T-cell (primary cell): Measurements from ENCODE around the gene KIF1C. TPM values are rescaled to one million over a fixed set of nuclear protein-coding genes. Genes with fewer than 3 reads are reported as not detected.

Experiments used
- ATAC-seq, 4 experiments: fragments of 200-7000 bp in 3 of 4; fragments of 150-1000 bp in 1 of 4; cut with Tn5 transposase; replicated peaks in 1 of 4; 1 replicate in 3 of 4; 2 replicates in 1 of 4; pipeline ENCODE4 v1.10.0; 2021; ENCODE audit warnings: moderate library complexity in 3 of 4, mild to moderate bottlenecking in 2 of 4, moderate number of reproducible peaks in 1 of 4
- CTCF ChIA-PET, 2 donors: fragments of 300-600 bp; sonication (Branson Sonifier 250); formaldehyde crosslinking; loops; one replicate each; lab custom pipeline; 2022; ENCODE audit warnings: antibody characterized with exemption in 2 of 2; lab: Charles Lee
- POLR2A ChIA-PET, 2 donors: fragments of 300-600 bp; sonication (Branson Sonifier 250); formaldehyde crosslinking; loops; one replicate each; lab custom pipeline; 2022; ENCODE audit warnings: antibody characterized with exemption in 2 of 2; lab: Charles Lee
- DNase-seq, 35 experiments: peaks; one replicate each; pipeline versions ENCODE4 v3.0.0 to v3.0.0-alpha.2; 2013 to 2023
- H3K27ac ChIP-seq: one replicate; pipeline ENCODE4 v1.5.1; 2013; ENCODE audit warnings: low read length
- H3K27me3 ChIP-seq, 2 experiments: replicated peaks in 1 of 2; 1 replicate in 1 of 2; 2 replicates in 1 of 2; pipeline versions ENCODE4 v1.6.1 to v1.7.0; 2013; ENCODE audit warnings: low read length in 1 of 2, mixed read lengths in 1 of 2; ENCODE audit not compliant: control insufficient read depth in 2 of 2, insufficient read depth in 2 of 2; ENCODE audit errors: extremely low read depth in 1 of 2
- H3K36me3 ChIP-seq, 2 donors: 1 replicate in 1 of 2; 2 replicates in 1 of 2; pipeline versions ENCODE4 v1.6.1 to v1.7.0; 2013; ENCODE audit warnings: low read length in 1 of 2; ENCODE audit not compliant: control insufficient read depth in 2 of 2, insufficient read depth in 1 of 2; ENCODE audit errors: extremely low read depth in 1 of 2
- H3K4me1 ChIP-seq, 2 experiments: 1 replicate in 1 of 2; 2 replicates in 1 of 2; pipeline versions ENCODE4 v1.6.1 to v1.7.0; 2013; ENCODE audit warnings: low read length in 2 of 2, mixed read lengths in 1 of 2; ENCODE audit not compliant: insufficient read depth in 2 of 2, control insufficient read depth in 1 of 2; ENCODE audit errors: extremely low read depth in 1 of 2
- H3K4me3 ChIP-seq, 2 donors: 1 replicate in 1 of 2; 2 replicates in 1 of 2; pipeline versions ENCODE4 v1.5.1 to v1.7.0; 2013; ENCODE audit warnings: mild to moderate bottlenecking in 2 of 2, low read length in 1 of 2, moderate library complexity in 1 of 2; ENCODE audit not compliant: control insufficient read depth in 1 of 2; ENCODE audit errors: extremely low read depth in 1 of 2
- H3K9me3 ChIP-seq: 2 replicates; pipeline ENCODE4 v1.7.0; 2013
- H3K27ac Mint-ChIP-seq, 2 donors: one replicate each; pipeline ENCODE4 v1.8.0; 2020 to 2021; ENCODE audit warnings: mild to moderate bottlenecking in 2 of 2, mixed read lengths in 2 of 2
- H3K27me3 Mint-ChIP-seq, 2 donors: one replicate each; pipeline ENCODE4 v1.8.0; 2021 to 2022; ENCODE audit warnings: mixed read lengths in 2 of 2
- H3K36me3 Mint-ChIP-seq: one replicate; pipeline ENCODE4 v1.8.0; 2021; ENCODE audit warnings: mixed read lengths
- H3K4me1 Mint-ChIP-seq, 3 donors: one replicate each; pipeline ENCODE4 v1.8.0; 2020 to 2022; ENCODE audit warnings: mixed read lengths in 3 of 3, mild to moderate bottlenecking in 1 of 3
- H3K4me3 Mint-ChIP-seq, 3 donors: one replicate each; pipeline ENCODE4 v1.8.0; 2020 to 2022; ENCODE audit warnings: mild to moderate bottlenecking in 3 of 3, mixed read lengths in 3 of 3, moderate library complexity in 3 of 3
- H3K9me3 Mint-ChIP-seq, 3 donors: one replicate each; pipeline ENCODE4 v1.8.0; 2020 to 2022; ENCODE audit warnings: mixed read lengths in 3 of 3
- WGBS: methylation state at CpG from one replicate; pipeline ENCODE4 v1.1.5; 2013; ENCODE audit warnings: missing lambda C conversion rate; ENCODE audit not compliant: insufficient coverage; 5-methylcytosine and 5-hydroxymethylcytosine counted together
- total RNA-seq, 35 experiments: library from RNA in 6 of 35; stranded (reverse) in 6 of 35; fragments of 120-200 nt in 1 of 35; gene quantifications; one replicate each; pipeline versions ENCODE4 v1.2.1 to v1.2.4 and lab custom pipeline; 2013 to 2026

The KIF1C gene
- total RNA-seq, 5 donors from 2014 or later (not counting 1 experiment from before 2014, with no cell fraction given), result 15.3 to 37.9 (median 28.5) TPM

DNA sequence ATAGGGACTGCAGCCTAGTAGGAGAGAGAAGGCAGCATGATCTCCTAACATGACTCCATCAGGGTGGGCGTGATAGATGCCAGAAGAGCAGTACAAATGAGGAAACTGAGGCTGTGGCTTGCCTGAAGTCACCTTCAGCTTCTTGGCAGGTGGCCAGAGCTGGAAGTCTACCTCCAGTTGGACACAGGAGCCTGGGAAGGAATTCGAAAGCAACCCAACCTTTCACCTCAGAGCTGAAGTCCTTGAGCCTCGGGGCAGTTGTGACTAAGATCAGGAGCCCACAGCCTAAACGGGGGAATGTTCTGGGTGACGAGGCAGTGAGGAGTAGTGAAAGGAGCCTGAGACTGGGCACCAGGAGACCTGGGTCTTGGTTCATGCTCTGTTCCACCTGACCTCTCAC, 46.9 kb downstream of the KIF1C start:
- no peak overlapping the region for H3K27ac ChIP-seq
- ChIA-PET CTCF (no interaction called here), POLR2A (no interaction called here)
- peaks cover 37 to 70% of the 10 kb centered on the region in 2 experiments for H3K4me1 ChIP-seq
- H3K4me1 Mint-ChIP-seq, result peaks cover 65 to 78% (median 70%) of the 10 kb centered on the region in 3 donors
- H3K36me3 Mint-ChIP-seq, result peaks cover 8% of the 10 kb centered on the region
- H3K36me3 ChIP-seq, result no peaks in the 10 kb centered on the region
- DNase-seq (no peak), ATAC-seq (no peak)
- no peaks in the 10 kb centered on the region for H3K27me3 Mint-ChIP-seq
- H3K27ac Mint-ChIP-seq, result peak overlapping the region; percentile 79 to 88
- no peak overlapping the region for H3K4me3 ChIP-seq
- H3K4me3 Mint-ChIP-seq, result peak overlapping the region in 1 of 3 donors; percentile 81
- 80% methylated on average over 3 of the region's 5 CpGs for WGBS
- no peaks in the 10 kb centered on the region for H3K9me3 Mint-ChIP-seq
- no peaks in the 10 kb centered on the region for H3K9me3 ChIP-seq
- no peaks in the 10 kb centered on the region for H3K27me3 ChIP-seq

DNA sequence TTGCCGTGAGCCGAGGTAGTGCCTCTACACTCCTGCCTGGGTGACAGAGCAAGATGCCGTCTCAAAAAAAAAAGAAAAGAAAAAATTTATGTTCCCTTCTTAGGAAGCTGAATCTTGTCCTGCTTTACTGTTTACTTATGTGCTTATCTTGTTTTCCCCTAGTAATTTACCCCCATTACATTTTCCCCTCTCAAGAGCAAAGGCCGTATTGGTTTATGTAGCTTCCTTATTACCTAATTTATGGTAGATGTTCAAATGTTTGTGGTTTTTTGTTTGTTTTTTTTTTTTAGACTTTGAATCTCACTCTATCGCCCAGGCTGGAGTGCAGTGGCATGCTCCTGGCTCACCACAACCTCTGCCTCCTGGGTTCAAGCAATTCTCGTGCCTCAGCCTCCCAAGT, 47.7 kb downstream of the KIF1C start:
- no peaks in the 10 kb centered on the region for H3K9me3 ChIP-seq
- peaks cover 8% of the 10 kb centered on the region for H3K36me3 Mint-ChIP-seq
- ATAC-seq (no peak), DNase-seq (no peak)
- 42% methylated on average over 3 of the region's 6 CpGs for WGBS
- no peaks in the 10 kb centered on the region for H3K36me3 ChIP-seq
- no peaks in the 10 kb centered on the region for H3K27me3 Mint-ChIP-seq
- H3K9me3 Mint-ChIP-seq, result no peaks in the 10 kb centered on the region
- CTCF ChIA-PET, result interaction anchor here (0.6 to 1.2 kb wide), 4 partner anchors 15 to 33 kb away, joined by 4 to 8 read pairs (median 4); partner anchors contain the start of gene ZFP3 (in 1 of the 2)
- peak overlapping the region; percentile 79 to 88 for H3K27ac Mint-ChIP-seq
- H3K4me1 Mint-ChIP-seq, result peaks cover 73 to 81% (median 74%) of the 10 kb centered on the region in 3 donors
- POLR2A ChIA-PET, result interaction anchor here (0.5 to 0.6 kb wide), 3 partner anchors 42 to 141 kb away, joined by 3 to 6 read pairs (median 3); no protein-coding TSS in a partner anchor
- peak overlapping the region; percentile 32 to 56 (median 53) for H3K4me3 Mint-ChIP-seq
- peak overlapping the region; percentile 52 for H3K27ac ChIP-seq
- H3K4me3 ChIP-seq, result no peak overlapping the region
- no peaks in the 10 kb centered on the region for H3K27me3 ChIP-seq
- H3K4me1 ChIP-seq, result peaks cover 37 to 79% of the 10 kb centered on the region in 2 experiments

GRCh38 chr17:5047446-5047845, 49.7 kb downstream of the KIF1C start:
- no peaks in the 10 kb centered on the region for H3K27me3 Mint-ChIP-seq
- Histone ChIP-seq H3K4me3 (no peak overlapping the region), H3K4me1 (peaks cover 33 to 70% of the 10 kb centered on the region in 2 experiments), H3K9me3 (no peaks in the 10 kb centered on the region), H3K36me3 (no peaks in the 10 kb centered on the region), H3K27me3 (no peaks in the 10 kb centered on the region), H3K27ac (peak overlapping the region; percentile 43)
- H3K36me3 Mint-ChIP-seq, result peaks cover 8% of the 10 kb centered on the region
- DNase-seq (no peak), ATAC-seq (no peak)
- H3K4me3 Mint-ChIP-seq, result peak overlapping the region in 2 of 3 donors; percentile 18 to 52
- ChIA-PET CTCF (interaction anchor here in 1 of 2 donors (0.6 kb wide), 1 partner anchor 176 kb away, joined by 5 read pairs; no protein-coding TSS in a partner anchor), POLR2A (no interaction called here)
- no peaks in the 10 kb centered on the region for H3K9me3 Mint-ChIP-seq
- H3K27ac Mint-ChIP-seq, result peak overlapping the region; percentile 96 to 99
- H3K4me1 Mint-ChIP-seq, result peaks cover 67 to 76% (median 68%) of the 10 kb centered on the region in 3 donors
- no CpG with 5 or more reads among the region's 2 CpGs for WGBS

- Mint-ChIP-seq H3K36me3 (peaks cover 2% of the 10 kb centered on the region), H3K27ac (peak overlapping the region; percentile 96 to 99), H3K4me1 (peaks cover 49 to 61% (median 55%) of the 10 kb centered on the region in 3 donors), H3K27me3 (no peaks in the 10 kb centered on the region), H3K4me3 (peak overlapping the region; percentile 54 to 65 (median 57)), H3K9me3 (no peaks in the 10 kb centered on the region)
- H3K27me3 ChIP-seq, result no peaks in the 10 kb centered on the region
- H3K27ac ChIP-seq, result peak overlapping the region; percentile 76
- ChIA-PET CTCF (interaction anchor here (0.6 to 1.6 kb wide), 11 partner anchors 11 to 370 kb away, joined by 3 to 12 read pairs (median 4); partner anchors contain the start of genes INCA1 (in 1 of the 2), KIF1C (in 1 of the 2), RPAIN (in 1 of the 2) and SLC52A1 (in 1 of the 2)), POLR2A (interaction anchor here (0.6 kb wide), 3 partner anchors 10 to 132 kb away, joined by 3 to 5 read pairs (median 3); no protein-coding TSS in a partner anchor)
- peaks cover 28 to 55% of the 10 kb centered on the region in 2 experiments for H3K4me1 ChIP-seq
- DNase-seq, result peak; percentile 40 to 88 (median 73)
- 0% methylated on average over 1 of the region's 5 CpGs for WGBS
- peaks cover 0 to 2% of the 10 kb centered on the region in 2 donors for H3K36me3 ChIP-seq
- no peak overlapping the region for H3K4me3 ChIP-seq
- peak; percentile 96 to 99 (median 98) for ATAC-seq
- no peaks in the 10 kb centered on the region for H3K9me3 ChIP-seq
These were observed 51.6 kb downstream of the KIF1C start for GRCh38 chr17:5049314-5049841.

- Histone ChIP-seq H3K27me3 (no peaks in the 10 kb centered on the region), H3K36me3 (peaks cover 0 to 2% of the 10 kb centered on the region in 2 donors), H3K27ac (peak overlapping the region; percentile 76), H3K4me3 (no peak overlapping the region), H3K4me1 (peaks cover 20 to 46% of the 10 kb centered on the region in 2 experiments), H3K9me3 (no peaks in the 10 kb centered on the region)
- ChIA-PET POLR2A (interaction anchor here (0.6 kb wide), 3 partner anchors 8 to 237 kb away, joined by 3 to 5 read pairs (median 3); no protein-coding TSS in a partner anchor), CTCF (interaction anchor here in 1 of 2 donors (1.0 to 1.6 kb wide), 2 partner anchors 10 to 15 kb away, joined by 4 to 7 read pairs; partner anchors contain the start of gene SLC52A1)
- H3K27ac Mint-ChIP-seq, result peak overlapping the region; percentile 96 to 99
- no peaks in the 10 kb centered on the region for H3K27me3 Mint-ChIP-seq
- peaks cover 6% of the 10 kb centered on the region for H3K36me3 Mint-ChIP-seq
- DNase-seq (no peak), ATAC-seq (no peak)
- H3K4me3 Mint-ChIP-seq, result peak overlapping the region in 1 of 3 donors; percentile 65
- H3K9me3 Mint-ChIP-seq, result no peaks in the 10 kb centered on the region
- peaks cover 40 to 52% (median 46%) of the 10 kb centered on the region in 3 donors for H3K4me1 Mint-ChIP-seq
- 80% methylated on average over 3 of the region's 9 CpGs for WGBS
These were observed 52.5 kb downstream of the KIF1C start for GRCh38 chr17:5050278-5050677.

DNA sequence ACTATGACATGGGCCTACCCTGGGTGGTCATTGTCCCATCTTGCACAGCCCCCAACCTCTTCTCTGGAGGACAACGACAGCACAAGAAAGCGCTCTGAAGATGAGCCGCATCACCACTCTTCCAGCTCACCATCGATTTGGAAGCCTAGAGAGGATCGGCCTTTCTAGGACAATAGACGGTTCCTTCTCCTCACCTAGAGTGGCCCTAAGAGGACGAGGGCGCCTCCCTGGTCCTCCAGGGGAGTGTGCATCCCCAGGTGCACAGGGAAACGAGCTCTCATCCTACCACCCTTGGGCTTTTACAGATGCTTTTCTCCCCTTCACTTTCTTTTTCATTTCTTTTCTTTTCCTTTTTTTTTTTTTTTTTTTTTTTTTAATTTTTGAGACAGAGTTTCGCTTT, 57.8 kb downstream of the KIF1C start:
- Mint-ChIP-seq H3K27me3 (no peaks in the 10 kb centered on the region), H3K9me3 (no peaks in the 10 kb centered on the region), H3K4me1 (peaks cover under 1 to 3% (median 3%) of the 10 kb centered on the region in 3 donors), H3K27ac (no peak overlapping the region), H3K4me3 (no peak overlapping the region), H3K36me3 (peaks cover 3% of the 10 kb centered on the region)
- Histone ChIP-seq H3K9me3 (no peaks in the 10 kb centered on the region), H3K27ac (no peak overlapping the region), H3K4me1 (peaks cover 0 to 1% of the 10 kb centered on the region in 2 experiments), H3K4me3 (no peak overlapping the region), H3K36me3 (peaks cover 0 to 2% of the 10 kb centered on the region in 2 donors), H3K27me3 (no peaks in the 10 kb centered on the region)
- ChIA-PET CTCF (no interaction called here), POLR2A (interaction anchor here in 1 of 2 donors (0.7 kb wide), 1 partner anchor 58 kb away, joined by 13 read pairs; no protein-coding TSS in a partner anchor)
- no peak for DNase-seq
- WGBS, result 98% methylated on average over 5 of the region's 10 CpGs
- no peak for ATAC-seq
